HL-60 (cell line): ENCODE measurements around the gene SLC25A12.

Source experiments
- CTCF ChIP-seq: IDR thresholded peaks from one replicate; pipeline ENCODE4 v1.5.1; 2011; ENCODE audit warnings: low read length, control low read depth, inconsistent platforms; ENCODE audit not compliant: insufficient read depth
- POLR2AphosphoS5 ChIP-seq: IDR thresholded peaks from 2 replicates; pipeline ENCODE4 v1.6.1; 2012; ENCODE audit warnings: low read depth
- REST ChIP-seq: IDR thresholded peaks from 2 replicates; pipeline ENCODE4 v1.6.1; 2012; ENCODE audit warnings: low read depth; ENCODE audit not compliant: insufficient replicate concordance

- TF ChIP-seq CTCF: no peak
- no peak for TF ChIP-seq POLR2AphosphoS5
- no peak for TF ChIP-seq REST
Measured at GRCh38 chr2:171788316-171788993, 105.6 kb downstream of the SLC25A12 start.
